ENCODE measurements around the gene PACC1.
A peak's percentile ranks its signal among the peaks of the same experiment; 100 is the strongest.

The PACC1 gene

DNA sequence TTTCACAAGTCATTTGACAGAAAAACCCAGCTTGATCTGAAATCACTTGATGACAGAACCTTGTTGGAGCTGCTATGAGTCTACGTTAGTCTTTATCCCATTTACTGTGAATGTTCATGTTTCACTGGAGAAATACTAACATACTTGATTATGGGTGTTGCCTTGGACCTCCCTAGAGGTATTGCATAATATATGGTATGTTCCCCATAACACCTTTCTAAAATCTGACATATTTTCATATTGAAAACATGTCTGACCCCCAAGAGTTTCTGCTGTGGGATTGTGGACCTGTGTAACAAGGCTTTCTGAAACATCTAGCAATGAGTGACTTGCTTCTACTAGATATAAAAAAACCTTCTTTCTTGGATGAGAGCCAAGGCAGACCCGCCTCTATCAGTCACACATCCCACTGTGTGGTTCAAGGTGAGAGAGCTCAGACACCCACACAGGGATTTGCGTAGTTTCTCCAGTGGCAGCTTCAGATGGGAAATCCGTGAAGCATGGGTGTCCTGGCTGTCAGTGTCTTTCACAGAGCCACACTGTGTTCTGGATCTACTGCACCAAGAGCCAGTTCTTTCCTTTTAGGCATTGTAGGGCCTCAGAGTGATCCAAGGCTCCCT lies 22.6 kb upstream of the PACC1 start:
- no peak for DNase-seq

DNA sequence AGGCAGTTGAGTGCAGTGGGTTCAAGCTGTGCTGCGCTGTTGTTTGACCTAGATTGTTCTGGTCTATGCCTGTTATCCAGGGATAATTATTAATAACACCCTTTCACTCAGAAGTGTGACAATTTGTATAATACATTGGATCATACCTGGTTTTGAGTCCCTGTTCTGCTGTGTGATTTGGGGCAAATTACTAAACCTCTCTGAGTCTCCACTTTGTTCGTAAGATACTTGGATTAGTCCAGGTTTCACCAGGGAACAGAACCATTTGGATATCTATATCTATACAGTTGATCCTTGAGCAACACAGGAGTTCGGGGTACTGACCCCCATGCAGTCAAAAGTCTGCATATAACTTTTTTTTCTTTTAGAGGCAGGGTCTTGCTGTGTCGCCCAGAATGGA lies 20.3 kb upstream of the PACC1 start:
- no peak for DNase-seq

DNA sequence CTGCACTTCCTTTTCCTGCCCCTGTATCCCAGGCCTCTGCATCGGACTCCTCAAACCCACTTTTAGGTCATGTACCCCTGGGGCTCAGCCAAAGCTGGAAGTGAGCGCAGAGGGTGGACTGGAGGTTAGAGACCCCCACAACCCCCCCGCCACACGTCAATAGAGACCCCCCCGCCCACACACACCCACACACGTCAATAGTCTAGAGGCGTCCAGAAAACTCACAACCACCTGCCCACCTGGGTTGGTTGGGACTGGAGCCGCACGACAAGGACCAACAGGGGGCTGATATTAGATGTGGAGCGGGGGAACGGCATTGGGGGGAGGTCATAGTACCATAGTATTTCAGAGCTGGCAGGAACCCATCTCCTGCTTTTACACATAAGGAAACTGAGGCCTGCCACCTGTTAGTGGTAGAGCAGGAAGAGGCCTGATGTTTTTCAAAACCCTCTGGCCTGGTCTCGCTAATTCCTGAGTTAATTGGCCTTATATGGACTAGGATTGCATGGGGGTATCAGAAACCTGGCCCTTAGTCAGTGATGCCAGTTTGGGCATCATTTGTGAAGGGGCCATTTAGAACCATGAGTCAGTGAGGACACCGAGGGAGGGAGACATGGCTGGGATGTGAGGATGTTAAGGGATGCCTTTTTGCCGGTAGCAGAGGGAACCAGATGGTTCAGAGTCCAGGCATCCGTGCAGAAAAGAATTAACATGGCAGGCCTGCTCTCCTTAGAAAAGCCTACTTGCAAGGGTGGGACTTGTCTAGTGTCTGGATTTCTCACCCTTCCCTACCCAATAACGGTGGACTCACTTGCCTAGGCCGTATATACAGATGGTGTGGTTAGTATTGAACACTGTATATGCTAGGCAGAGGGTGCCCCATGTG lies 19.1 kb upstream of the PACC1 start:
- DNase-seq = no peak

DNA sequence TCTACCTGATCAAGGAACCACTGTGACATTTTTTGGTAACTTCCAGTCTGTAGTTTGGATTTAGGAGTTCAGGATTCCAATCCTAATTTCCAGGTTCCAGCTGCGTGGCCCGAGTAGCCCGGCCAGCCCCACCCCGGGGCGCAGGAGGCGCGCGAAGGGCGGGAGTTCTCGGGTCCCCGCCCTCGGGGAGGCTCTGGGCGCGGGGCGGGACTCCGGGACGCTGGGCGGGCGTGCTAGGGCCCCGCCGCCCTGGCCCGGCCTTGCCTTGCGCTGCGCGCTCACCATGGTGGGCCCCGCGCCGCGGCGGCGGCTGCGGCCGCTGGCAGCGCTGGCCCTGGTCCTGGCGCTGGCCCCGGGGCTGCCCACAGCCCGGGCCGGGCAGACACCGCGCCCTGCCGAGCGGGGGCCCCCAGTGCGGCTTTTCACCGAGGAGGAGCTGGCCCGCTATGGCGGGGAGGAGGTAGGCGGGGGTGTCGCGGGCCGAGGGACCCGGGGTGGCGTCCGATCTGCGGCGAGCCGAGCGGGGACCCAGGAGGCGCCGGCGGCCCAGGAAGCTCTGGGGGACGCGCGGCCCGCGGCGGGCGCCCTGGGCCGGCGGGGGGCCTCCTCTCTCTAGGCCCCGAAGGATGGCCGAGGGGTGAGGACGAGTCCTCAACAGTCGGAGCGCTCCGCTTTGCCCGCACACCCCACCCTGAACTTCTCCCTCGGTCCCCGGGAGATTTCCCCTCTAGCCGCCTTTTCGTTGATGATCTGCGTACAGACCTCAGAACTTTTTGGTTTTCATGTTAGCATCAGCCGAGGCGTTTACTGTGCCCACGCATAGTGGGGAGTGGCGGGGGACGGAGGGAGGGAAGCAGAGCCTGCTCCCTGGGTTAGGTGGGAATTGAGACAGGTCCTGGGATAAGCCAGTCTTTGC lies 18.2 kb upstream of the PACC1 start, which contains the start of gene NENF:
Gene NENF (plus strand): TSS at position 260 of the 916 bp plus-strand sequence. CDS start 24 bp downstream, at position 284.
- peak; percentile 91 for DNase-seq

DNA sequence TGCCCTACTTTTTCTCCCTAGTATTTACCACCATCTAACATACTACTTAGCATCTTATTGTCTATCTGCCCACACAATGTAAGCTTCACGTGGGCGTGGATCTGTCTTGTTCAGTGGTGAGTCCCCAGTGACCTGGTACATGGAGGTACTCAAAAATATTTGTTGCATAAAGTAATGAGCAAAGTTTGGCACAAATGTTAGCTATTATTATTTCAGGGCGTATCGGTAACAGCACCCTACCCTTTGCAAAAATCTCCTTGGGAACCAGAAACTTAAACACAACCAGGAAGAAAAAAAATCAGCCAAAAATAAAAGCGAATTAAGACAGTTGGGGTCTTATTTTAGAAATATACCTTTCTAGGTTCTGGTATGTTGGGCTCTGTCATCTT lies 17.6 kb upstream of the PACC1 start:
- DNase-seq = no peak

DNA sequence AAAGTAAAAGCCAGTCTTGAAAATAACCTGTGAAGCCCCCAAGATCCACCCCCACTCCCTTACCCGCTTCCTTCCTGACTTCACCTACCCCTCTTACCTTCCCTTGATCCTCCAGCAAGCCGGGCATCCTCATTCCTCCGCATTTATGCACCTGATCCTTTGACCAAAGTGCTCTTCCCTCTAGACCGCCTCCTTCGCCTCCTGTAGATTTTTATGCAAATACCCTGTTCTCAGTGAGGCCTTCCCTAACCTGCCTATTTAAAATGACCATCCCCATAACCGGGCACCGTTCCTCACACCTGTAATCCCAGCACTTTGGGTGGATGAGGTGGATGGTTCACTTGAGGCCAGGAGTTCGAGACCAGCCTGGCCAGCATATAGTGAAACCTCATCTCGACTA lies 17.0 kb upstream of the PACC1 start:
- DNase-seq = no peak

DNA sequence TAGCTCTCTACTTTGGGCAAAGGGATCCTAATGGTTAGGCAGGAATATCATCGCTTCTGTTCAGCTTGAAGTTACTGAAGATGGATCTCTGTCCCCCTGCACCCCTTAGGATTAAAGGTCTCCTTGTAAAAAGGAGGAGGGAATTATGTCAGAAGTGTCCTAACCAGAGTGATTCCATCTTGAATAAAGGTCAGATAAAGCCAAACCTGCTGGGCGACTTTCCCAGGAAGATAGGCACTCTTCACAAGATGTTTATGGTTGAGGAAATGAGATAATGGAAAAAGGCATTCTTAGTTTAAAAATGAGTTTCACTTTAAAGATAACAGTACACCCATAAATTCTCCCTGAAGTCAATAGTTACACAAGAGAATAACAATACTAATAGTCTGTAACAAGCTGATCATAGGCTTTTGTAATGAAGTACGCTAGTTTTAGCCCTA lies 16.3 kb upstream of the PACC1 start:
- DNase-seq = no peak

DNA sequence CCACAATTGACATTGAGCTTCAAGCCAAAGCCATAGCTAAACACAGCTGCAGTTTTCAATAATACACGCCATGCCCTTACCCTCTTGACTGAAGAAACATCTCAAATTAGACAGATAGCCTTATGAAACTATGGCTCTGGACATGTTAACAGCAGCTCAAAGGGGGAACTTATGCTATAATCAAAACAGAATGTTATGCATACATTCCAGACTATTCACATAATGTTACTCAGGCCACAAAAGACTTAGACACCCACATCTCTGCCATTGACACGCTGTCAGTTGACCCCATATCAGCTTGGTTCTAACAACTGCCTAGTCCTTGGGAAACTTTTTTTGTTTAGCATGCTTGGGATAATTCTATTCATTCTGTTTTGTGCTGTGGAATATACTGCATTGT lies 15.7 kb upstream of the PACC1 start:
- no peak for DNase-seq

DNA sequence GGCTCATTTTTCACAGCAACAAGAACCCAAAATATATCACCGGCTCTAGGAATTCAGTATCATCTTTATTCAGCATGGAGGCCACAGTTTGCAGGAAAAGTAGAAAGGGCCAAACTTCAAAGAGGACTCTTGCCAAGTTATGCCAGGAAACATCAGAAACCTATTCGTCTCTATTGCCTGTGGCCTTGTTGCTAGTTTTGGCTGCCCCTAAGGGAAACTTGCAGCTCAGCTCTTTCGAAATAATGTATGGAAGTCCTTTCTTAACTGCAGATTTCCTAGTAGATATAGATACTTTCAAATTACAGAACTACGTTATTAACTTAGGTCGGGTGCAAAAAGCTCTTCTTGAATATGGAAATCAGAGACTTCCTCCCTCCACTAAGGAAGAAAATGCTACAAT lies 13.8 kb upstream of the PACC1 start:
- DNase-seq = no peak

DNA sequence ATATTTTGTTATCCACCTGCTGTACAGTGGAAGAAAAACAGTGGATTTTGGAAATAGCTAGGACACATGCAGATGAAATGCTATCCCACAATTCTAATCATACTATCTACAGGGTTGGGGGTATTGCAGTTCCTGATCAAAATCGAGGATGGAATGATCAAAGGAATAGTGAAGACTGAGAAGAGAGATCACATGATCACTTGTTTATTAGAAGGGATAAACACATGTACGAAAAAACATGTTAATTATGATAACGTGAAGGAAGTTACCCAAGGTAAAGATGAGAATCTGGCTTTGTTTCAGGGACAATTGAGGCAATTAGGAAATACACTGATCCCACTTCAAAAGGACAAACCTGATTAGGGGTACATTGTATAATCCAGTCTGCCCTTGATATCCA lies 9.2 kb upstream of the PACC1 start:
- no peak for DNase-seq

DNA sequence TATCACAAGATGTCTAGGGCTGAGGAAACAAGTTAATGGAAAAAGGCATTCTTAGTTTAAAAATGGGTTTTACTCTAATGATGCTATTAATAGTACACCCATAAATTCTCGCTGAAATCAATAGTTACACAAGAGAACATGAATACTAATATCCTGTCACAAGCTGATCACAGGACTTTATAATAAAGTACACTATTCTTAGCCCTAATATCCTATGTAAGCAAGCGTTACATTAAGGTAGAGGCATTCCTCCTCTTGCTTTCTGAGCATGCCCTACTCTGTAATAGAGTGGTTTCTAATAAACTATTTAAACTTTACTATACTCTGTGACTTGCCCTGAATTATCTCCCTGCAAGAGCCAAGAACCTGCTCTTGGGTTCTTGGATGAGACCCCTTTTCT lies 6.5 kb upstream of the PACC1 start:
- DNase-seq = no peak

DNA sequence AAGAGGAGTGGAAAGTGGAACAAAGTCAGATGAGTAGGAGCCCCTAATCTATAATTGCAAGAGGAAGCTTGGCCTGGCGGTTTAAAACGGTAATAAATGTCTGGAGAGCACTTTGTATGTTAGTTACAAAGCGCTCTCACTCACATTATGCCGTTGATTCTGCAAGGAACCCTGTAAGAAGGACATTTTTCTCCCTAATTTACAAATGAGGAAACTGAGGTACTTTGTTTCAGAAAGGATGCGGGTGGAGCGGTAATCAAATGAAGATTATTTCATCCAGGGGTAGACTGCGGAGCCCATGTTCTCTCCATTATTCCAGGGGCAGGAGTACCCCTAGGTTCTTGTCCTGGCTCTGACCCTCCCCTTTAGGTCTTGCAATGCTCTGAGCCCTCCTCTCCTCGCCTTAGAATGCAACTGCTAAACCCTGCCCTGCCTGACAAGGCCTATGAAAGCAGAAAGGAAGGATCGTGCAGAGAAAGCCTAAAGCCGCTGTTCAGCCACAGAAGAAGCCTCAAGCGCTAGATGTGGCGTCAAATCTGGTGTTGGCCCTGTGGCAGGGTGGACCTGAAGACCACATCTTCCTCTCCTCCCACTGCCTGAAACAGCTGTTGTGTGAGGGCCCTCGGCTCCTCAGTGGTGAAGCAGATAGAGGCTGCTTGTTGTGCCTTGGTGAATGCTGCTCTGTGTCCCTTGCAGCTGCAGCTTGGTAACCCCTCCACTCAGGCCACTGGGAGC lies 588 bp upstream of the PACC1 start:
- DNase-seq = peak; percentile 61

DNA sequence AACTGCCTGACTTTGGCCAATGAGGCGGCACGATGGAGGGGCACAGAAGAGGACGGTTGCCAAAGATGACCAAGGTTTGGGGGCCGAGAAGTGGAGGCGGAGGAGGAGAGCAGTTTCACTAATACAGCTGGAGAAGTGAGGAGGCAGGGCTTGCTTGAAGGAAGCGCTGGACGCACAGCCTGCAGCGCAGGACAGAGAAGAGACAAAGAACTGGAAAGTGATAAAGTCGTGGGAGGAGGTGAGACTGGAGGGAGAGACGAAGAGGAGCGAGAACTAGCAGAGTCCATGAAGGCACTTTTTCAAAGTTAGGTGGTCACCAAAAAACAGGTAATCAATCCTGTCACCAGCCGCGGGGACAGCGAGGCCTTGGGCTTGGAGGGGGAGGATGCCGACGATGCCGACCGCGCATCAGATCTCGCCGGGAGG lies 771 bp downstream of the PACC1 start:
- DNase-seq = no peak

DNA sequence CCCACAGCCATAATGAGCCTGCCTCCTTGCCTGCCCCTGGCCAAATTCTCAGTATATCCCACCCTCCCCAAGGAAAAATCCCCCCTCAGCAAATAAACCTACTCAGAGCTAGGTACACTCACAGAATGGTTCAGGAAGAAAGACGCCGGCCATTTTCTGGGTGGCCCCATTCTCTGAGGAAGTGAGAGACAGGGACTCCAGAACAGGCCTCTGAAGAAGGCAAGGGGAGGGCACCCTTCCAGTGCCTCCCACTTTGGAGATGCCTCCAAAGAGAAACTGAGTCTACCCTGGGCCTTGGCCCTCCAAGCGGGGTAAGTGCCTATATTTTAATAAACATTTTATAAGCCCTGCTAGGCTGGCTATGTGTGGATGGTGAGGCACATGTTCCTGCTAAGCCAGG lies 2.3 kb downstream of the PACC1 start:
- DNase-seq = no peak

DNA sequence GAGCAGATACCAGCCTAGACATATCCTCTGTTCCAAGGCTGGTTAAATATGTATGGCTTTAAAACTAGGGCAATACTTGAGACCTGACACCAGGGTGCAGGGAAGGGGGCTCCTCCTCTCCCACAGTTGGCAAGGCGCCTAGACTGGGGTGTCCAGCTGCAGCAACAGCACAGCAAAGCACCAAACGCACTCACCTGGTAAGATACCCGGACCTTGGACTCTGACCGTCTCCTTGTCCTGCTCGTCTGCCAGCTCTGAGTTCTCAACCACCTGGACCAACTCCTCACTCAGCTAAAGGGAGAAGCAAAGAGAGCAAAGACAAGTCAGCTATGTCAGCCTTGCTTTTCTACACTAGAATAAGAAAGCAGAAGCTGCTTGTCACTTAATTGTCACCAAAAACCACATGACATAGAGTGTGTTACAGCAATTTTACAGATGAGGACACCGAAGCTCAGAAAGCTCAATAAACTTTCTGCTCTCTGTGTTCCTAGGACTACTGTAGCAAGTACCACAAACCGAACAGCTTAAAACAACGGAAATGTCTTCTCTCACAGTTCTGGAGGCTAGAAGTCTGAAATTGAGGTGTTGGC lies 4.4 kb downstream of the PACC1 start:
- DNase-seq = no peak

DNA sequence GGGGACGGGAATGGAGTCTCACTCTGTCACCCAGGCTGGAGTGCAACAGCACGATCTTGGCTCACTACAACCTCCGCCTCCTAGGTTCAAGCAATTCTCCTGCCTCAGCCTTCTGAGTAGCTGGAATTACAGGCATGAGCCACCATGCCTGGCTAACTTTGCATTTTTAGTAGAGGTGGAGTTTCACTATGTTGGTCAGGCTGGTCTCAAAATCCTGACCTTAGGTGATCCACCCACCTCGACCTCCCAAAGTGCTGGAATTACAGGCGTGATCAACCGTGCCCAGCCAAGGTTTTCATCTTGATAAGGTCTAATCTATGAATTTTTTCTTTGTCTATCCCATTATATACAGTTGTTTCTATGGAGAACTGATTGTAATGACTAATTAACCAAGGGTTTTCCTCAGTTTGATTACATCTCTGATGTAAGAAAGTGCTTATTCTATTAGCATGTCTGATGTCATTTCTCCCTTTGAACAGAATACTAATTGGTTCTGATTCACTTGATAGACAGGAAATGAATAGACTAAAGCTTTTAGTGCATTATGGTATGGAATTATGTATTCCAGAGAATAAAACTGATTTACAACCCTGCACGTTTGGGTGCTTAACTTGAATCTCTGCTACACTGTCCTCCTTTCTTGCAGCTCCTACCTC lies 11.9 kb downstream of the PACC1 start:
- no peak for DNase-seq

DNA sequence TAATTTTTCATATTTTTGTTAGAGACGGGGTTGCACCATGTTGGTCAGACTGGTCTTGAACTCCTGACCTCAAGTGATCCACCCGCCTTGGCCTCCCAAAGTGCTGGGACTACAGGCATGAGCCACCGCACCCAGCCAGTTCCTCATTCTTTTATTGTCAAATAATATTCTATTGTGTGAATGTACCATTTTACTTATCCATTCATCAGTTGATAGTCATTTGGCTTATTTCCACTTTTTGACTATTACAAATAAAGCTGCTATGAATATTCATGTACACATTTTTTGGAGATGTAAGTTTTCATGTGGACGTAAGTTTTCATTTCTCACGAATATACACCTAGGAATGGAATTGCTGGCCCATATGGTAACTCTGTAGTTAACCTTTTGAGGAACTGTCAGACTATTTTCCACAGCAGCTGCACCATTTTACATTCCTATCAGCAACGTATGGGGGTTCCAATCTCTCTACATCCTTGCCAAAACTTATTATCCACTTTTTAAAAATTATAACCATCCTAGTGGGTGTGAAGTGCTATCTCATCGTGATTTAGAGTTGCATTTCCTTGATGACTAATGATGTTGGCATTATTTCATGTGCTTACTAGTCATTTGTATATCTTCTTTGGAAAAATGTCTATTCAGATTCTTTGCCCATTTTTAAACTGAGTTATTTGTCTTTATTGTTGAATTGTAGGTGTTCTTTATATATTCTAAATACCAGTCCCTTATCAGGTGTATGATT lies 12.7 kb downstream of the PACC1 start:
- DNase-seq = no peak

DNA sequence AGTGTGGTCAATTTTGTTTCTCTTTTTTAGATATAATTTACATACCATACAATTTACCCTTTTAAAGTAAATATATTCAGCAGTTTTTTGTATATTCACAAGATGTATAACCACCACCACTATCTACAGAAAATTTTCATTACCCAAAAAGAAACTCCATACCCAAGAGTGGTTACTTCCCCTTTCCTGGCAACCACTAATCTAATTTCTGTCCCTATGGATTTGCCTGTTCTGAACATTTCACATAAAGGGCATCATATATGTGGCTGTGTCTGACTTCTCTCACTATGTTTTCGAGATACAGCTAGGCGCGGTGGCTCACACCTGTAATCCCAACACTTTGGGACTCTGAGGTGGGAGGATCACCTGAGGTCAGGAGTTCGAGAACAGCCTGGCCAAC lies 13.6 kb downstream of the PACC1 start:
- peak; percentile 9 for DNase-seq

DNA sequence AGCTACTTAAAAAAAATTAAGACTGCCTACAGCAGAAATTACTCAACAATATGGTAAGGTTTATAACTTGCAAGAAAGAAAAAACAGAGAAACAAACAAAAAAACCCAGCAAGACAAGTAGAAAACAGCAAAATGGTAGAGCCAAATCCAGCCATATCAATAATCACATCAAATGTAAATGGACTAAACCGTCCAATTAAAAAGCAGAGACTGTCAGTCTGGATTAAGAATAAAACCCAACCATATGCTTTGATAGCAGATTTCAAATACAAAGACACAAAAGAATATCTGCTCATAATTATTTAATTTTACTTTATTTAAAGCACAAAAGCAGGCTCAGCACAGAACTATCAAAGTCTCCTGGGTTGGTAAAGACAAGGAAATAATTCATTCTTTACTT lies 17.5 kb downstream of the PACC1 start:
- DNase-seq = no peak

DNA sequence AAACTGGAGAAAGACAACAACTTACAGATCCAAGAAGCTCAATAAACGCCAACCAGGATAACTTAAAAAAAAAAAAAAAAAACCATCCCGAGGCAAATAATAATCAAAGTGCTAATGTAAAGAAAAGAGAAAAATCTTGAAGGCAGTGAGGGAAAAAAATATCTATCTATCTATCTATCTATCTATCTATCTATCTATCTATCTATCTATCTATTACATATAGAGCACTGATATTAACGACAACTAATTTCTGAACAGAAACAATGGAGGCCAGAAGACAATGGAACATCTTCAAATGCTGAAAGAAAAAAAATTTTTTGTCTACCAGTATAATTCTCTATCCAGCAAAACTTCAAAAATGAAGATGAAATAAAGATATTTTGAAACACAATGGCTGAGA lies 18.0 kb downstream of the PACC1 start:
- no peak for DNase-seq

All from activated CD8-positive, alpha-beta memory T cell treated with anti-CD3 and anti-CD28 coated beads for 24 hours (primary cell).